NOMO-1 treated with DMSO at 0.1 percent for 48 hours (cell line): ENCODE results near the gene PRPSAP2.
"Not testable (repeated sequence)": the region's sequence is repeated elsewhere in the genome, so short reads cannot be mapped to it uniquely, and the experiment has no call there.

ENCODE experiments used
- DNase-seq: peaks from one replicate; lab custom pipeline; 2025; ENCODE audit not compliant: unreplicated experiment; lab: John Stamatoyannopoulos, UW

PRPSAP2 gene

GRCh38 chr17:18857864-18858566 is at the start of gene PRPSAP2:
TSS of gene PRPSAP2 (plus strand) at chr17:18858131. CDS start at chr17:18865834, 7,703 bp downstream.
- DNase-seq, result peak; percentile 94

GRCh38 chr17:18815924-18816323 is 42.0 kb upstream of the PRPSAP2 start:
- DNase-seq, result not testable (repeated sequence)

GRCh38 chr17:18816489-18817371 is 41.2 kb upstream of the PRPSAP2 start:
- DNase-seq, result peak; percentile 56

GRCh38 chr17:18821430-18821829 is 36.5 kb upstream of the PRPSAP2 start:
- DNase-seq, result not testable (repeated sequence)

GRCh38 chr17:18827613-18828012 is 30.3 kb upstream of the PRPSAP2 start:
- DNase-seq, result not testable (repeated sequence)

GRCh38 chr17:18848501-18848900 is 9.4 kb upstream of the PRPSAP2 start:
- no peak for DNase-seq

GRCh38 chr17:18850679-18851078 is 7.3 kb upstream of the PRPSAP2 start:
- DNase-seq, result no peak

- DNase-seq, result no peak
Observed at GRCh38 chr17:18851201-18851600, 6.7 kb upstream of the PRPSAP2 start.

GRCh38 chr17:18854956-18855355 is 3.0 kb upstream of the PRPSAP2 start:
- DNase-seq, result no peak

GRCh38 chr17:18855831-18856569 is 1.9 kb upstream of the PRPSAP2 start:
- DNase-seq, result peak; percentile 89

- DNase-seq, result no peak
Observed at GRCh38 chr17:18856570-18856915, 1.4 kb upstream of the PRPSAP2 start.

GRCh38 chr17:18858567-18859245 is 775 bp downstream of the PRPSAP2 start:
- peak; percentile 38 for DNase-seq

GRCh38 chr17:18859256-18859655 is 1.3 kb downstream of the PRPSAP2 start:
- peak; percentile 53 for DNase-seq

GRCh38 chr17:18860161-18860972 is 2.4 kb downstream of the PRPSAP2 start:
- DNase-seq, result peak; percentile 10

GRCh38 chr17:18862011-18862410 is 4.1 kb downstream of the PRPSAP2 start:
- DNase-seq, result no peak

- not testable (repeated sequence) for DNase-seq
Observed at GRCh38 chr17:18864996-18865395, 7.1 kb downstream of the PRPSAP2 start.

- DNase-seq, result no peak
Observed at GRCh38 chr17:18866866-18867813, 9.2 kb downstream of the PRPSAP2 start.

- DNase-seq, result no peak
Observed at GRCh38 chr17:18877104-18877645, 19.2 kb downstream of the PRPSAP2 start.
